HepG2 (cell line): ENCODE measurements around the gene PSMC3IP. TPM values are rescaled to one million over a fixed set of nuclear protein-coding genes. Genes with fewer than 3 reads are reported as not detected.
A peak's percentile ranks its signal among the peaks of the same experiment; 100 is the strongest.

Source experiments
- ARNTL ChIP-seq: sonication (generic); formaldehyde crosslinking; IDR thresholded peaks from 2 replicates; pipeline ENCODE4 v1.4.0; 2020; ENCODE audit warnings: mild to moderate bottlenecking, missing genetic modification reagents
- DR1 ChIP-seq: sonication (generic); formaldehyde crosslinking; IDR thresholded peaks from 2 replicates; pipeline ENCODE4 v1.8.0; 2021; ENCODE audit warnings: mild to moderate bottlenecking, missing genetic modification reagents, inconsistent platforms
- ISX ChIP-seq: sonication (generic); formaldehyde crosslinking; conservative IDR thresholded peaks from 2 replicates; pipeline ENCODE4 v1.5.0; 2020; ENCODE audit warnings: missing genetic modification reagents
- KMT2B ChIP-seq: IDR thresholded peaks from 2 replicates; pipeline ENCODE4 v1.6.1; 2016; ENCODE audit warnings: missing genetic modification reagents, missing compliant biosample characterization
- MTF2 ChIP-seq: sonication (generic); formaldehyde crosslinking; IDR thresholded peaks from 2 replicates; pipeline ENCODE4 v1.5.0; 2020; ENCODE audit warnings: missing genetic modification reagents, borderline replicate concordance
- MZF1 ChIP-seq: sonication (generic); formaldehyde crosslinking; IDR thresholded peaks from 2 replicates; pipeline ENCODE4 v1.8.1; 2023; ENCODE audit warnings: mild to moderate bottlenecking, missing genetic modification reagents, borderline replicate concordance
- PRDM15 ChIP-seq: sonication (generic); formaldehyde crosslinking; IDR thresholded peaks from 2 replicates; pipeline ENCODE4 v1.4.0; 2020; ENCODE audit warnings: missing genetic modification reagents
- SKIL ChIP-seq: sonication (generic); formaldehyde crosslinking; IDR thresholded peaks from 2 replicates; pipeline ENCODE4 v1.8.0; 2022; ENCODE audit warnings: missing genetic modification reagents, mild to moderate bottlenecking, moderate library complexity, borderline replicate concordance
- SMAD1 ChIP-seq: sonication (generic); formaldehyde crosslinking; IDR thresholded peaks from 2 replicates; pipeline ENCODE4 v1.4.0; 2020; ENCODE audit warnings: missing genetic modification reagents, low read depth, mild to moderate bottlenecking, borderline replicate concordance
- ZC3H13 ChIP-seq: sonication (generic); formaldehyde crosslinking; IDR thresholded peaks from 2 replicates; pipeline ENCODE4 v1.8.1; 2023; ENCODE audit warnings: mild to moderate bottlenecking, missing genetic modification reagents, moderate library complexity
- ZGPAT ChIP-seq: IDR thresholded peaks from 2 replicates; pipeline ENCODE4 v1.6.1; 2016; ENCODE audit warnings: mild to moderate bottlenecking
- ZNF362 ChIP-seq: sonication (generic); formaldehyde crosslinking; IDR thresholded peaks from 2 replicates; pipeline ENCODE4 v1.4.0; 2020; ENCODE audit warnings: missing genetic modification reagents, mild to moderate bottlenecking, borderline replicate concordance
- ZNF430 ChIP-seq: sonication (generic); formaldehyde crosslinking; IDR thresholded peaks from 2 replicates; pipeline ENCODE4 v1.9.0; 2021; ENCODE audit warnings: mild to moderate bottlenecking, missing genetic modification reagents
- ZNF879 ChIP-seq: sonication (generic); formaldehyde crosslinking; IDR thresholded peaks from 2 replicates; pipeline ENCODE4 v1.8.1; 2023; ENCODE audit warnings: missing genetic modification reagents
- ZSCAN22 ChIP-seq: sonication (generic); formaldehyde crosslinking; IDR thresholded peaks from 2 replicates; pipeline ENCODE4 v1.4.0; 2020; ENCODE audit warnings: mild to moderate bottlenecking, missing genetic modification reagents
- polyA plus RNA-seq, 8 experiments: library from polyadenylated mRNA; depleted of rRNA in 3 of 8; stranded (reverse) in 7 of 8; unstranded in 1 of 8; fragments of >200 nt; fragmentation: Illumina TruSeq in 4 of 8; extraction: Trizol in 4 of 8; gene quantifications; 2 replicates each; pipeline versions ENCODE4 v1.2.1 to v1.2.3, GENCODE V29; 2011 to 2016; ENCODE audit warnings: low read depth in 4 of 8, missing spikeins in 1 of 8, mixed read lengths in 1 of 8; ENCODE audit not compliant: insufficient read depth in 1 of 8
- total RNA-seq, 5 experiments: library from RNA; depleted of rRNA; stranded (reverse); fragments of >200 nt; fragmentation: Illumina TruSeq; extraction: Trizol; gene quantifications; 2 replicates each; pipeline ENCODE4 v1.2.3, GENCODE V29; 2016; ENCODE audit warnings: low read depth in 1 of 5
- TF ChIP-seq, protein P1 (sequence below): sonication (generic); formaldehyde crosslinking; IDR thresholded peaks from 2 replicates; pipeline ENCODE4 v1.4.0; 2020; ENCODE audit warnings: missing genetic modification reagents

PSMC3IP gene
- total and polyA plus RNA-seq, 2 of the 13 experiments (the other 11 are each of a cell fraction or from before 2014, with no cell fraction given), result 6.5 to 22.4 TPM

DNA sequence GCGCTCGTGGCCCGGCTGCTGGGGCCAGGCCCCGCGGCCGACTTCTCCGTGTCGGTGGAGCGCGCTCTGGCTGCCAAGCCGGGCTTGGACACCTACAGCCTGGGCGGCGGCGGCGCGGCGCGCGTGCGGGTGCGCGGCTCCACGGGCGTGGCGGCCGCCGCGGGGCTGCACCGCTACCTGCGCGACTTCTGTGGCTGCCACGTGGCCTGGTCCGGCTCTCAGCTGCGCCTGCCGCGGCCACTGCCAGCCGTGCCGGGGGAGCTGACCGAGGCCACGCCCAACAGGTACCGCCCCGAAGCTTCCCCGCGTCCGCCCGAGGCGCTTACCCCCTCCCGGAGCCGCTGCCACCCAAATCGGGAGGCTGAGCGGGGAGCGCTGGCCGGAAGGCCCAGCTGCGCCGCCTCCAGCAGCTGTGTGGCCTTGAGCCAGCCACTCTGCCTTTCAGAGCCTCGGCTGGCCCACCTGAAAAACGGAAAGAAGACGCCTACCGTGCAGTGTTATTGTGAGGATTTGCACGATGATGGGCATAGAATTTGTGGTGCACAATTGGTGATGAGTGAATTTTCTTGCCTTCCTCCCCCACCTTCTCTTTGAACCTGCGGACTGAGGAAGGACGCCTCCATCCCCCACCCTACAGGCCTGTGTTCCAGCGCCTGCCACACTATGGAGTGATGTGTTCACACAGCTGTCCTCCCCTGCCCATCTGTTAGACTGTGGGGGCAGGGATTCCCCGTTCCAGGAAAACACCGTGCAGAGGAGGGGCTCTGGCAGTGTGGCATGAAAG is 41.0 kb downstream of the PSMC3IP start (continued):
- TF ChIP-seq ZC3H13 (CRISPR knock-in tag) (no peak; the same call in 1 of the 2 replicates), MZF1 (CRISPR knock-in tag) (no peak; the same call in 1 of the 2 replicates), ZNF879 (CRISPR knock-in tag) (0 out of 2 replicates have a peak, but pooled peaks have one; percentile 28), ZNF430 (CRISPR knock-in tag) (peak; percentile 3; the same call in 1 of the 2 replicates), SMAD1 (CRISPR knock-in tag) (no peak; the same call in 1 of the 2 replicates), KMT2B (CRISPR knock-in tag) (no peak), ZNF362 (no peak), ZSCAN22 (CRISPR knock-in tag) (no peak), PRDM15 (CRISPR knock-in tag) (no peak; the same call in 1 of the 2 replicates), MTF2 (CRISPR knock-in tag) (no peak), ARNTL (CRISPR knock-in tag) (peak; percentile 18; the same call in 1 of the 2 replicates), SKIL (CRISPR knock-in tag) (peak; percentile 54; the same call in 1 of the 2 replicates), ZGPAT (CRISPR knock-in tag) (peak; percentile 87), ISX (CRISPR knock-in tag) (no peak), DR1 (CRISPR knock-in tag) (0 out of 2 replicates have a peak, but pooled peaks have one; percentile 38)
- TF ChIP-seq, protein P1, sequence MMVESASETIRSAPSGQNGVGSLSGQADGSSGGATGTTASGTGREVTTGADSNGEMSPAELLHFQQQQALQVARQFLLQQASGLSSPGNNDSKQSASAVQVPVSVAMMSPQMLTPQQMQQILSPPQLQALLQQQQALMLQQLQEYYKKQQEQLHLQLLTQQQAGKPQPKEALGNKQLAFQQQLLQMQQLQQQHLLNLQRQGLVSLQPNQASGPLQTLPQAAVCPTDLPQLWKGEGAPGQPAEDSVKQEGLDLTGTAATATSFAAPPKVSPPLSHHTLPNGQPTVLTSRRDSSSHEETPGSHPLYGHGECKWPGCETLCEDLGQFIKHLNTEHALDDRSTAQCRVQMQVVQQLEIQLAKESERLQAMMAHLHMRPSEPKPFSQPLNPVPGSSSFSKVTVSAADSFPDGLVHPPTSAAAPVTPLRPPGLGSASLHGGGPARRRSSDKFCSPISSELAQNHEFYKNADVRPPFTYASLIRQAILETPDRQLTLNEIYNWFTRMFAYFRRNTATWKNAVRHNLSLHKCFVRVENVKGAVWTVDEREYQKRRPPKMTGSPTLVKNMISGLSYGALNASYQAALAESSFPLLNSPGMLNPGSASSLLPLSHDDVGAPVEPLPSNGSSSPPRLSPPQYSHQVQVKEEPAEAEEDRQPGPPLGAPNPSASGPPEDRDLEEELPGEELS (CRISPR knock-in tag), result peak; percentile 71
